Glomerular endothelial cell (primary cell): Measurements from ENCODE around the gene CRYBA2. TPM values are rescaled to one million over a fixed set of nuclear protein-coding genes. Genes with fewer than 3 reads are reported as not detected.

Source experiments
- DNase-seq: peaks from one replicate; pipeline ENCODE4 v3.0.0-alpha.2; 2011; ENCODE audit warnings: low read depth, low spot score; ENCODE audit errors: extremely low read depth
- total RNA-seq: library from RNA; depleted of rRNA; stranded (reverse); fragments of >200 nt; gene quantifications from 2 replicates; pipeline ENCODE4 v1.2.3, GENCODE V29; 2015

The CRYBA2 gene
- total RNA-seq, 1 donor from 2014 or later: not detected

GRCh38 chr2:218999881-219000568 lies 6.8 kb upstream of the CRYBA2 start:
- DNase-seq: no peak

DNA sequence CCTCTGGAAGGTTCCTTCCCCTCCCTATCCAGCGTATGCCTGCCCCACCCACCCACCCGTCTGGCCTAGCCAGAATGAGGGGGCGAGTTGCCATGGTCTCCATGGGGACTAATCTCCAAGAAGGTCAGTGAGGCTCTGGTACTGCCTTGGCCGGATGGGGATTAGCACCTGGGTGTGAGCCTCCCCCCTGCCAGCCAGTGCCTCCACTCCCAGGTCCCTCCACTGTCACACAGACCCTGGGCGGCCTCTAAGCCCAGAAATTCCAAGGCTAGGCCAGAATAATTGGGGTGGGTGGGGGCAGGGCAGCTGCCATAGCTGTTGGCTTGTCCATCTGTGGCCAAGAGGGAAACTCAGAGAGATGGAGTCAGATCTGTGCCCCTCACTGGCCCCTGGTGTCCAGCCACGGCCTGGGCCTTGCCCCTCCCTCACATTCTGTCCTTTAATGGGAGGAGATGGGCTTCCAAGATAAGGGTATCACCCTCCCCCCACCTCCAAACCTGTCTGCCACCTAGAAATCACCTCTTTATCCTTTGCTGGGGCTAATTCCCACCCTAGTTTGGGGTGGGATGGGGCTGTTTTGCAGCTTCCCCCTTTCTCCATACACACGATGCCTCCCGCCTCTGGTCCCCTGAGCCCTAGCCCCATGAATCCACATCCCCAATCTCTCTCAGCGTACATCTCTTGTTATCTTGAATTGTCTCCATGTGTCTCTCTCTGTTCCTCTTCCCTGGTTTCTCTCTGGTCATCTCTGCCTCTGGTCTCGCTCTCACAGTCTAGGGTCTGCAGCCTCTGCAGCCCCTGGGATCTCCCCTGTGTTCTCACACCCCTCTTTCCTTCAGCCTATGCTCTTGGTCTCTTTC lies 6.0 kb upstream of the CRYBA2 start:
- DNase-seq: no peak

DNA sequence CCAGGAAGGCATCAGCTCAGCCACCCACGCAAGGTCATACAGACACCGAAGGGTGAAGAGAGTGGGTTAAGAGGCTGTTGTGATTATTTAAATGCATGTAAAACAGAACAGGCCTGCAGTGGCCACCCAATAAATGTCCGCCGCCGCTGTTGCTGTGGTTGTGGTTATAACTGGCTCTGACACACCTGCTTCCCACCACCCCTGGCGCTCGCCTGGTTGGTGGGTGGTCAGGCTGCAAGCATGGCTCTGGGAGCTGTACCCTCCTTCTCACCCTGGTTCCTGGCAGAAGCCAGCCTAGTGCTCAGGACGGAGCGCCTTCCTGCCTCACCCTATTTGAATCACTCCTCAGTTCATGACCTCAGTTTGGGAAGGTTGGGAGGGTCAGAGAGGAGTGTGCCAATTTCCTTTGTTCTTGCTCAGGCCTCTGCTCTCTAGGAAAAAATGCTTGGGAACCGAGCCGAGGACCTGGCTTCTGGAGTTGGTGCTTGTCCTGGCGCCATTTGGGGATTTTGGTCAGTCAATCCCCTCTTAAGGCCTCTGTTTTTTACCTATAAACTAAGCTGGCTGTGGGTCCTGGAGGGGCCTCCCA lies 5.3 kb upstream of the CRYBA2 start:
- DNase-seq: no peak

DNA sequence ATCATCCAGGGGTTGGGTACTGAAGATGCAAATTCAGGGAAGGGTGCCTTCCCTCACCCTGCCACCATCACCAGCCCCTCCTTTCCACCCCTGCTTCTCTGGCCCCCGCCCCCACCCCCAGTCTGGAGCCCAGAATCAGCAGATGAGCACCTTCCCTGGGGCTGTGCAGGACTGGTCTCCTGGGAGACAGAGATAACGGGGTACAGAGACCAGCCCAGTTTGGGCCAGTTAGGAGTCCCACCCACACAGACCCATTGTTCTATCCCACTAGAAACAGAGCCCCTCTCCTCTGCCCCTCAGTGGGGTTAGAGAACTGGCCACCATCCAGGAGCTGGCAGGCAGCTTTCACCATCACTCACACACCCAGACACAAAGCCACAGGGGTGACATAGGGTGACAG lies 4.5 kb upstream of the CRYBA2 start:
- no peak for DNase-seq

GRCh38 chr2:218996937-218997336 lies 3.7 kb upstream of the CRYBA2 start:
- no peak for DNase-seq

GRCh38 chr2:218995972-218996711 lies 2.9 kb upstream of the CRYBA2 start:
- DNase-seq: no peak

DNA sequence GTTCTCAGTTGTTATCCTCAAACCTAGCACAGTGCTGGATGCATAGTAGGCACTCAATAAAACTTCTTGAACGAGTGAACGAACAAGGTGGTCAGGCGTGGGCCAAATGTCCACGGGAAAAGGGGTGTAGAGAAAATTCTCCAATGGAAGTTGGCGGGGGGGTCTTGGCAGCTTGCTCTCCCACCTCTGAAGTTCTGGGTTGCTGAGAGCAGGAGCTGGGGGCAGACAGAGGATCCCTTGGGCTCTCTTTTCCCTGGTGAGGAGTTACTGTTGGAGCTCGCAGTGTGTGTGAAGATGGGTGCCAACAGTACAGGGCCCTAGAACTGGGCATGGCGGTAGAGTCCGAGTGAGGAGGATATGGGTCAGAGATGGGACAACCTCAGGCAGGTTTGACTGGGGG lies 2.3 kb upstream of the CRYBA2 start:
- no peak for DNase-seq

DNA sequence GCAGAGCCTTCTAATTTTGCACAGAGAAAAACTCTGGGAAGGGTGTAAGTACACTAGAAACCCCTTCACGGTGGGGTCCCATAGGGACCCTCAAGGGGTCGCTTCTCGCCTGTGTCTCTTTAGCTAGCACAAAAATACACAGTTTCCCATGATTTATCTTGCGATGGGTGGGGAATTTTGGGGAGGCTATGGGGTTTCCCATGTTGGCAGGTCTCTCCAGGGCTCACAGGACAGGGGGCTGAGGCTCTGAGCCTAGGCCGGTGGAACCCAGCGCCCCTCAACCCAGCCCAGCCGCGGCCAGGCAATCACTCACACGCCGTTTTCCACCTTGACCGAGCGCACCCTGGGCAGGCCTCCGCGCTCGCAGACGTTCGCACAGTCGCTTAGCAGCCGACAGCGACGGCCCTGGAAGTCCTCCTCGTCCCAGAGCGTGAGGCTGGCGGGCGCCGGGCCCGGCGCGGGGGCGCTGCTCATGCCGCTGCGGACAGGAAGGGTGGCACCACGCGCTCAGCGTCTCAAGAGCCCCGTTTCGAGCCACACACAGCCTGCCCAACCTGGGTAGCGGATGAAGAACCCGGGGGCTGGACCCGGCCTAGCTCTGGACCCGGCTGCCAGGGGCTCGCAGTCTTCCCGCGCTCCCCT lies 398 bp downstream of the CRYBA2 start:
- no peak for DNase-seq

DNA sequence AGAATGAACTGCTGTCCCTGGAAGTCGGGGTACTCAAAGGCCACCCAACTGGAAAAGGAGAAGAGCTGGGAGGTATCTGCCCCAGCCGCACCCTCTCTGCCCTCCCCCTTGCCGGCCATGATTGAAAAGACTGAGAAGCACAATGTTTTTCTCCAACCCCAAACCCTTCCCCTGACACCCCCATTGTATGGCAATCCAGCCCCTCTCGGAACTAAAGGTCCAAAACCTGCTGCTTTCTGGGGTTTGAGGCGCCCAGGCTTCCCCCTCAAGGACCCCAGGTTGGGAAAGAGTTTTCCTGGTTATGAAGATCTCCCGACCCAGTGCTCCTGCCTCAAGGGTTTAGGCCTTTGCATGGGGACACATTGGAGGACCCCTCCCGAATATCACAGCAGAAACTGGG lies 1.0 kb downstream of the CRYBA2 start:
- DNase-seq: no peak

GRCh38 chr2:218991674-218992168 lies 1.5 kb downstream of the CRYBA2 start:
- DNase-seq: no peak

DNA sequence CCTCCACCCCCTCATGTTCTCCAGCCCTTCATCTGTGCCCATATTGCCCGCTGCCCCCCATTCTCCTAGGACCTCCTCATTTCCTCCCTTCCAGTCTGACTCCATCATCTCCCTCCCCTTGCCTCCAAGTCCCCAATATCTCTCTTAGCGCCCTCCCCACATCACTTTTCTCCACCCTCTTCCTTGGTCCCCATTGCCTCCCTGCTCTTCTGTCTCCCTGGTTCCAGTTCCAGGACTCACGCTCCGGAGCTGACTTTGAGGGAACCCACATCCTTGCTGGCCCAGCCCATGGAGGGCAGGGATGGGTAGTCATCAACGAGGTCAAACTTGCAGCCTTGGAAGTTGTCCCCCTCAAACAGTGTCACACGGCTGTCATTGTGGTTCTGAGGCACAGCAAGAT lies 2.6 kb downstream of the CRYBA2 start:
- no peak for DNase-seq

- DNase-seq: no peak
These were observed 3.2 kb downstream of the CRYBA2 start for GRCh38 chr2:218990052-218990451.

- no peak for DNase-seq
These were observed 4.6 kb downstream of the CRYBA2 start for GRCh38 chr2:218988650-218989049.

DNA sequence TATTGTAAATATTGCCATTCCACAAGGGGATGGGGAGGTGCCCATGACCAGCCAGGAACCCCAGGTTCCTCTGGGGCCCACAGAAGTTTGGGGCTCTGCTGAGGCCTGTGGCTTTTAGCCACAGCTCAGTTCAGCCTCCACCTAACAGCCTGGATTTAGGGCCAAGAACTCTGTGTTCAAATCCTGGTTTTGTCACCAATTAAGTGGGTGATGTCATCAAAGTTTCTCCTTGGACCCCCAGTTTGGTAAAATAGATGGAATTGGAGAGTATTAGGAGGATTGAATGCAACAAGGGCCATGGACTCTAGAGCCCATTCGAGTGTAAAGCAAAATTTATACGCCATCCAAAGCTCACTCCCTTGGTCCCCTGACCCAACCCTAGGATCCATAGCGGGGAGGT lies 5.1 kb downstream of the CRYBA2 start:
- DNase-seq: no peak

DNA sequence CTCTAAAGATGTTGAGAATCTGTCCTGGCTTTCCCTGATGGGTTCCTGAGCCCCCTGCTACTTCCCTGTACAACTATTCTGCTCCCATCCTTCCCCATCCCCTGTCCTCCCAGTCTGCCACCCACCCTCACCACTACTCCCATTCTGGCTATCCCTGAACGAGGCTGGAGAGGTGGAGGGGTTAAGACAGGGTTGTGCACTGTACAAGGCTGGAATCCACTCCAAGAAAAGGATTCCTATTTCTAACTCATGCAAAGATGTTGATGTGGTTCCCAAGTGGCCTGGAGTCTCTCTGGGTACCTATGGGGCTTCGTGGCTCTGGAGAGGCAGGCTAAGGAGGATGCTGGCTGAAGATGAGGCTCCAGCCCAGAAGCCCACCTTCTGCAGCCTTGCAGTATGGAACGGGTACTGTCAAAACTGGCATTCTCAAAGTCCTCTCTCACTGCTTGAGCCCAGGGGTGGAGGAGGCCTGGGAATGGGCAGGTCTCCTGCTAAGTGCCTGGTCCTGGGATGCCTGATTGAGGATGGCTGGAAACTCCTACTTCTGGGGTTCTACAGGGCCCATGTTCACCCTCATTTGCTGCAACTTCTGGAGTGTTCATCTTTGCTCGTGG lies 7.0 kb downstream of the CRYBA2 start:
- DNase-seq: no peak

- no peak for DNase-seq
These were observed 7.7 kb downstream of the CRYBA2 start for GRCh38 chr2:218985325-218986091.

DNA sequence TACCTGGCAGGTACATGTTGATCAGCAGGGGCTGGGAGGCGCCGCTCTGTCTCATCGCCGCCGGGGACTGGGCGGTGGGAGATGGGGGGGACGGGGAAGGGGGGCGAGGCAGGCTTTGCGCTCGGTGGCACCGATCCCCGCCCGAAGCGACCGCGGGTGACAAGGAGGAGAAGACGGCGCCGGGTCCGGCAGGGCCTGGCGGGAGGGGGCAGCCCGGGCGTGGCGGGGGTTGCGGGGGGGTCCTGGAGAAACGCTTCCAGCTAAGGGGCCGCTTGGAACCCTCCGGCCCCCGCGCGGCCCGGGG lies 8.2 kb downstream of the CRYBA2 start, which contains the start of gene FEV:
FEV (minus strand) TSS at position 164 of the 304 bp plus-strand sequence; CDS start at position 55, 109 bp downstream.
- DNase-seq: no peak

DNA sequence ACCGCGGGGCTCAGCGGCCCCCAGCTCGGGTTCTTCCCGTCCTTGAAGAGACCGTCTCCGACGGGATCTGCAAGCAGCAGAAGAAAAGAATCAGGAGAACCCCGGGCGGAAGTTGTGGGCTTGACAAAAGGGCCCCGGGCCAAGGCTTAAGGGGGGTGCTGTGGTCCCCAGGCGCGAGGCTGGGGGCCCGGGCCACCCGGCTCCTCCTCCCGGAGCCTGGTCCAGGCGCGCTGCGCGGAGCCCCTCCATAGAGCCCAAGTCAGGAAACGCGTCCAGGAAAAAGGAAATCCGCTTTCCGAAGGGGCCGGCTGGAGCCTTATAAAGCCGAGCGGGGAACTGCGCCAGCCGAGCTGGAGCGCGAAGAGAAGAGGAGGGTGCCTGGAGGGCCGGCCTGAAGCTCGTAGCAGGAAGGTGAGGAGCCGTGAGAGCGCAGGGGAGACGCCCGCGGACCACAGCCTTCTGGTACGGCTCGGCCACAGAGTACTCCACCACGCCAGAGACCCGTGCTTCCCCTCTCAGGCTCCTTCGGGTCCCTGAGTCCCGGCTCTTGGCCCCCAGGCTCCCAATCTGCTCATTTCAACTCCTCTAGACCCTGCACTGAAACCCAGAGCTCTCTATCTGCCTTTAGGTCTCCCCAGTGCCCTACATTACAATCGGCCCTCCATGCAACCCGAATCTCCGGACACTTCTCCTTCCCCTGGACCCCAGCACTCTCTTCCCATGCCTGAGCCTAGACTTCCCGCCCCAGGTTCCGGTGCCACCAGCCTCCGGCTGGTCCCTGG lies 8.8 kb downstream of the CRYBA2 start:
- peak; percentile 44 for DNase-seq

- no peak for DNase-seq
These were observed 9.3 kb downstream of the CRYBA2 start for GRCh38 chr2:218983934-218984238.
